ENCODE results near the gene MPZL1. TPM values are rescaled to one million over a fixed set of nuclear protein-coding genes. Genes with fewer than 3 reads are reported as not detected.

The MPZL1 gene
- total RNA-seq, 1 experiment from 2014 or later = 52.9 TPM

DNA sequence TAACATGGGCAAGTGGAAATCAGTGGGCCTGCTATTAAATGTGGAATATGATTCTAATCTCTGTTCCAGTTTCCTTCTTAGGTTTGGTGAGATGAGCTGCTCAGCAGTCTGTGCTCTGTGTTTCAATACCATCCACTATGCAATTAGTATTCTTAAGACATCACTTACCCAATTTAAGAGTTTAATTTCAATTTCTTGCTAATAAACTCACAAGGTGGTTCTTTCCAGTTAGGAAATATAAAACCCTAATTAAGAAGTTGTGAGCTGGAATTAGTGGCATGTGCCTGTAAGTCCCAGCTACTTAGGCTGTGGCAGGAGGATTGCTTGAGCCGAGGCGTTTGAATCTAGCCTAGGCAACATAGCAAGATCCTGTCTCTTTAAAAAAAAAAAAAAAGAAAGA lies 51.7 kb downstream of the MPZL1 start:
- H3K4me3 ChIP-seq (replicated peaks in 1 of 2; ENCODE audit: low read depth in 1 of 2, low read length in 2 of 2) = no peak overlapping the region
- H3K9me3 ChIP-seq (ENCODE audit: control insufficient read depth in 1 of 2, insufficient read depth in 1 of 2, low read depth in 1 of 2, low read length in 2 of 2) = no peaks in the 10 kb centered on the region
- intact Hi-C loops (cut with micrococcal nuclease) = no loop called here
- no peak overlapping the region for H3K4me2 ChIP-seq (ENCODE audit: low read length)
- no peaks in the 10 kb centered on the region for H3K27me3 ChIP-seq (ENCODE audit: insufficient read depth, low read length)
- no peak overlapping the region for H2AFZ ChIP-seq (ENCODE audit: low read depth, low read length, poor library complexity, severe bottlenecking)
- no peaks in the 10 kb centered on the region for H3K9me2 ChIP-seq (ENCODE audit: insufficient read depth)
- ChIA-PET RAD21 (ENCODE audit: low non-redundant PET in 1 of 2, low total read pairs in 2 of 2, uncharacterized antibody in 2 of 2, unreplicated experiment in 2 of 2) (no interaction called here), POLR2A (no interaction called here), CTCF (no interaction called here)
- TF ChIP-seq FOSL1 (IDR thresholded peaks at IDR 0.05; ENCODE audit: low read depth) (no peak), EZH2 (IDR thresholded peaks at IDR 0.05) (no peak), RAD21 (IDR thresholded peaks at IDR 0.05; ENCODE audit: low read depth) (no peak), SRF (IDR thresholded peaks at IDR 0.05; ENCODE audit: low read depth) (no peak), ELF1 (IDR thresholded peaks at IDR 0.05; ENCODE audit: borderline replicate concordance, low read depth) (no peak), SP1 (IDR thresholded peaks at IDR 0.05; ENCODE audit: low read depth) (no peak), TCF7L2 (IDR thresholded peaks at IDR 0.05; ENCODE audit: borderline replicate concordance, extremely low read depth, insufficient read depth, insufficient read length) (no peak)
- TF ChIP-seq, protein P1, sequence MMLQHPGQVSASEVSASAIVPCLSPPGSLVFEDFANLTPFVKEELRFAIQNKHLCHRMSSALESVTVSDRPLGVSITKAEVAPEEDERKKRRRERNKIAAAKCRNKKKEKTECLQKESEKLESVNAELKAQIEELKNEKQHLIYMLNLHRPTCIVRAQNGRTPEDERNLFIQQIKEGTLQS (IDR thresholded peaks at IDR 0.05) = no peak
- no peak for ATAC-seq
- no peak overlapping the region for H3K9ac ChIP-seq (ENCODE audit: low read length)
- H3K36me3 ChIP-seq (ENCODE audit: control insufficient read depth in 1 of 2, insufficient read depth in 2 of 2, low read length in 2 of 2) = peaks cover 0 to 4% of the 10 kb centered on the region in 2 experiments; a peak in 1 of 4 replicates
- H3K27ac ChIP-seq (ENCODE audit: low read depth, low read length) = no peak overlapping the region
- H4K20me1 ChIP-seq (ENCODE audit: insufficient read depth) = no peaks in the 10 kb centered on the region
- no peaks in the 10 kb centered on the region for H3K4me1 ChIP-seq (ENCODE audit: control insufficient read depth in 1 of 2, insufficient read depth in 2 of 2, low read length in 2 of 2)
- no peak for DNase-seq (ENCODE audit: low read depth, low spot score)
- H3K79me2 ChIP-seq (ENCODE audit: insufficient read depth, low read length) = no peaks in the 10 kb centered on the region; the same call in 1 of the 2 replicates
- no TSS peak for BruUV-seq (replicated peaks)

GRCh38 chr1:167774710-167775109 lies 52.9 kb downstream of the MPZL1 start:
- no TSS peak for BruUV-seq (replicated peaks)
- Histone ChIP-seq H3K4me3 (replicated peaks in 1 of 2; ENCODE audit: low read depth in 1 of 2, low read length in 2 of 2) (no peak overlapping the region), H4K20me1 (ENCODE audit: insufficient read depth) (no peaks in the 10 kb centered on the region), H3K4me1 (ENCODE audit: control insufficient read depth in 1 of 2, insufficient read depth in 2 of 2, low read length in 2 of 2) (no peaks in the 10 kb centered on the region), H3K36me3 (ENCODE audit: control insufficient read depth in 1 of 2, insufficient read depth in 2 of 2, low read length in 2 of 2) (peaks cover 0 to 4% of the 10 kb centered on the region in 2 experiments; a peak in 1 of 4 replicates), H3K79me2 (ENCODE audit: insufficient read depth, low read length) (no peaks in the 10 kb centered on the region; the same call in 1 of the 2 replicates), H3K9ac (ENCODE audit: low read length) (no peak overlapping the region), H3K9me2 (ENCODE audit: insufficient read depth) (no peaks in the 10 kb centered on the region), H3K27ac (ENCODE audit: low read depth, low read length) (no peak overlapping the region), H3K4me2 (ENCODE audit: low read length) (no peak overlapping the region), H3K9me3 (ENCODE audit: control insufficient read depth in 1 of 2, insufficient read depth in 1 of 2, low read depth in 1 of 2, low read length in 2 of 2) (no peaks in the 10 kb centered on the region), H2AFZ (ENCODE audit: low read depth, low read length, poor library complexity, severe bottlenecking) (no peak overlapping the region), H3K27me3 (ENCODE audit: insufficient read depth, low read length) (no peaks in the 10 kb centered on the region)
- ChIA-PET POLR2A (no interaction called here), RAD21 (ENCODE audit: low non-redundant PET in 1 of 2, low total read pairs in 2 of 2, uncharacterized antibody in 2 of 2, unreplicated experiment in 2 of 2) (no interaction called here), CTCF (no interaction called here)
- intact Hi-C loops (cut with micrococcal nuclease) = no loop called here
- ATAC-seq (no peak), DNase-seq (ENCODE audit: low read depth, low spot score) (no peak)
- TF ChIP-seq, protein P2, sequence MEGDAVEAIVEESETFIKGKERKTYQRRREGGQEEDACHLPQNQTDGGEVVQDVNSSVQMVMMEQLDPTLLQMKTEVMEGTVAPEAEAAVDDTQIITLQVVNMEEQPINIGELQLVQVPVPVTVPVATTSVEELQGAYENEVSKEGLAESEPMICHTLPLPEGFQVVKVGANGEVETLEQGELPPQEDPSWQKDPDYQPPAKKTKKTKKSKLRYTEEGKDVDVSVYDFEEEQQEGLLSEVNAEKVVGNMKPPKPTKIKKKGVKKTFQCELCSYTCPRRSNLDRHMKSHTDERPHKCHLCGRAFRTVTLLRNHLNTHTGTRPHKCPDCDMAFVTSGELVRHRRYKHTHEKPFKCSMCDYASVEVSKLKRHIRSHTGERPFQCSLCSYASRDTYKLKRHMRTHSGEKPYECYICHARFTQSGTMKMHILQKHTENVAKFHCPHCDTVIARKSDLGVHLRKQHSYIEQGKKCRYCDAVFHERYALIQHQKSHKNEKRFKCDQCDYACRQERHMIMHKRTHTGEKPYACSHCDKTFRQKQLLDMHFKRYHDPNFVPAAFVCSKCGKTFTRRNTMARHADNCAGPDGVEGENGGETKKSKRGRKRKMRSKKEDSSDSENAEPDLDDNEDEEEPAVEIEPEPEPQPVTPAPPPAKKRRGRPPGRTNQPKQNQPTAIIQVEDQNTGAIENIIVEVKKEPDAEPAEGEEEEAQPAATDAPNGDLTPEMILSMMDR (IDR thresholded peaks at IDR 0.05 in 2 of 3, conservative IDR thresholded peaks at IDR 0.05 in 1 of 3; ENCODE audit: borderline replicate concordance in 1 of 3, insufficient read depth in 1 of 3, low read depth in 2 of 3, low read length in 2 of 3) = no peak
- TF ChIP-seq TCF7L2 (IDR thresholded peaks at IDR 0.05; ENCODE audit: borderline replicate concordance, extremely low read depth, insufficient read depth, insufficient read length) = no peak
- TF ChIP-seq, protein P1 (IDR thresholded peaks at IDR 0.05) = no peak
- TF ChIP-seq EGR1 (IDR thresholded peaks at IDR 0.05; ENCODE audit: low read depth) = no peak
- TF ChIP-seq, protein P3, sequence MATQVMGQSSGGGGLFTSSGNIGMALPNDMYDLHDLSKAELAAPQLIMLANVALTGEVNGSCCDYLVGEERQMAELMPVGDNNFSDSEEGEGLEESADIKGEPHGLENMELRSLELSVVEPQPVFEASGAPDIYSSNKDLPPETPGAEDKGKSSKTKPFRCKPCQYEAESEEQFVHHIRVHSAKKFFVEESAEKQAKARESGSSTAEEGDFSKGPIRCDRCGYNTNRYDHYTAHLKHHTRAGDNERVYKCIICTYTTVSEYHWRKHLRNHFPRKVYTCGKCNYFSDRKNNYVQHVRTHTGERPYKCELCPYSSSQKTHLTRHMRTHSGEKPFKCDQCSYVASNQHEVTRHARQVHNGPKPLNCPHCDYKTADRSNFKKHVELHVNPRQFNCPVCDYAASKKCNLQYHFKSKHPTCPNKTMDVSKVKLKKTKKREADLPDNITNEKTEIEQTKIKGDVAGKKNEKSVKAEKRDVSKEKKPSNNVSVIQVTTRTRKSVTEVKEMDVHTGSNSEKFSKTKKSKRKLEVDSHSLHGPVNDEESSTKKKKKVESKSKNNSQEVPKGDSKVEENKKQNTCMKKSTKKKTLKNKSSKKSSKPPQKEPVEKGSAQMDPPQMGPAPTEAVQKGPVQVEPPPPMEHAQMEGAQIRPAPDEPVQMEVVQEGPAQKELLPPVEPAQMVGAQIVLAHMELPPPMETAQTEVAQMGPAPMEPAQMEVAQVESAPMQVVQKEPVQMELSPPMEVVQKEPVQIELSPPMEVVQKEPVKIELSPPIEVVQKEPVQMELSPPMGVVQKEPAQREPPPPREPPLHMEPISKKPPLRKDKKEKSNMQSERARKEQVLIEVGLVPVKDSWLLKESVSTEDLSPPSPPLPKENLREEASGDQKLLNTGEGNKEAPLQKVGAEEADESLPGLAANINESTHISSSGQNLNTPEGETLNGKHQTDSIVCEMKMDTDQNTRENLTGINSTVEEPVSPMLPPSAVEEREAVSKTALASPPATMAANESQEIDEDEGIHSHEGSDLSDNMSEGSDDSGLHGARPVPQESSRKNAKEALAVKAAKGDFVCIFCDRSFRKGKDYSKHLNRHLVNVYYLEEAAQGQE (IDR thresholded peaks at IDR 0.05; ENCODE audit: low read depth) = no peak
